K562 (cell line): ENCODE results near the gene IL12A. TPM values are rescaled to one million over a fixed set of nuclear protein-coding genes. Genes with fewer than 3 reads are reported as not detected.

ENCODE experiments used
- ATAC-seq: fragments of 200-7000 bp; cut with Tn5 transposase; 3 replicates; pipeline ENCODE4 v1.9.1; 2020; ENCODE audit warnings: moderate library complexity
- BruUV-seq: library from RNA; stranded (reverse); fragments of 400-500 nt; replicated peaks from 2 replicates; lab custom pipeline; 2021; lab: Mats Ljungman, UMichigan
- CTCF ChIA-PET: fragments of 300-600 bp; formaldehyde crosslinking; extraction: SDS; loops from one replicate; lab custom pipeline; 2021; ENCODE audit warnings: low intra/inter-chr PET ratio; lab: Yijun Ruan, JAX
- POLR2A ChIA-PET: fragments of 300-600, 350-650 bp; sonication (Branson Sonifier 250); formaldehyde crosslinking; extraction: SDS; loops from one replicate; lab custom pipeline; 2021; ENCODE audit warnings: antibody characterized with exemption, inconsistent platforms; lab: Yijun Ruan, JAX
- DNase-seq, 4 experiments: peaks; one replicate each; pipeline versions ENCODE4 v3.0.0 to v3.0.0-alpha.2; 2011 to 2018; ENCODE audit warnings: low spot score in 3 of 4, mixed read lengths in 3 of 4; ENCODE audit errors: extremely low read depth in 1 of 4
- FAIRE-seq: peaks from 2 replicates; lab custom pipeline; 2011; peaks lifted over from hg19 to GRCh38; lab: Jason Lieb, UNC
- H2AFZ ChIP-seq: 2 replicates; pipeline ENCODE4 v1.6.0; 2011; ENCODE audit warnings: low read depth, low read length, control low read depth, inconsistent platforms
- H3K27ac ChIP-seq: fragments of 200-600 bp; 3 replicates; pipeline ENCODE4 v1.8.0; 2011; ENCODE audit warnings: low read depth, mild to moderate bottlenecking, control low read depth, inconsistent platforms, low read length, moderate library complexity, mixed read lengths; ENCODE audit errors: extremely low read depth
- H3K27me3 ChIP-seq, 2 experiments: fragments of 300-600 bp in 1 of 2; 2 replicates in 1 of 2; 3 replicates in 1 of 2; pipeline versions ENCODE4 v1.6.0 to v1.8.0; 2011; ENCODE audit warnings: inconsistent platforms in 2 of 2, low read length in 2 of 2, mild to moderate bottlenecking in 1 of 2, mixed read lengths in 1 of 2, moderate library complexity in 1 of 2; ENCODE audit not compliant: control insufficient read depth in 2 of 2, insufficient read depth in 2 of 2
- H3K36me3 ChIP-seq: fragments of 300-600 bp; 3 replicates; pipeline ENCODE4 v1.8.0; 2011; ENCODE audit warnings: mild to moderate bottlenecking, low read length, inconsistent platforms; ENCODE audit not compliant: control insufficient read depth, insufficient read depth
- H3K4me1 ChIP-seq, 2 experiments: fragments of 200-600 bp in 1 of 2; replicated peaks in 1 of 2; 2 replicates in 1 of 2; 3 replicates in 1 of 2; pipeline versions ENCODE4 v1.5.1 to v1.8.0; 2011; ENCODE audit warnings: inconsistent platforms in 2 of 2, low read length in 2 of 2, mild to moderate bottlenecking in 1 of 2, mixed read lengths in 1 of 2, moderate library complexity in 1 of 2; ENCODE audit not compliant: control insufficient read depth in 2 of 2, insufficient read depth in 2 of 2
- H3K4me2 ChIP-seq: 2 replicates; pipeline ENCODE4 v1.6.1; 2011; ENCODE audit warnings: low read length, control low read depth, inconsistent platforms, mixed read lengths; ENCODE audit not compliant: insufficient read depth
- H3K4me3 ChIP-seq: fragments of 200-600 bp; sonication (generic), shearing (Covaris generic); 2 replicates; pipeline ENCODE4 v1.5.1; 2016; ENCODE audit warnings: control low read depth, inconsistent platforms
- H3K79me2 ChIP-seq: fragments of 200-600 bp; 3 replicates; pipeline ENCODE4 v1.8.0; 2011; ENCODE audit warnings: low read length, inconsistent platforms; ENCODE audit not compliant: control insufficient read depth, insufficient read depth
- H3K9ac ChIP-seq, 2 experiments: 2 replicates each; pipeline versions ENCODE4 v1.6.0 to v1.6.1; 2011; ENCODE audit warnings: low read depth in 2 of 2, low read length in 2 of 2, control low read depth in 1 of 2, inconsistent platforms in 1 of 2, mild to moderate bottlenecking in 1 of 2, mixed read lengths in 1 of 2; ENCODE audit not compliant: insufficient read depth in 1 of 2
- H3K9me1 ChIP-seq: one replicate; pipeline ENCODE4 v1.6.0; 2011; ENCODE audit warnings: inconsistent platforms, mild to moderate bottlenecking, low read length, moderate library complexity; ENCODE audit not compliant: control insufficient read depth, insufficient read depth
- H3K9me3 ChIP-seq: replicated peaks from 2 replicates; pipeline ENCODE4 v1.5.1; 2011; ENCODE audit warnings: low read depth, low read length, inconsistent platforms; ENCODE audit not compliant: control insufficient read depth, insufficient read depth
- H4K20me1 ChIP-seq: replicated peaks from 2 replicates; pipeline ENCODE4 v1.6.1; 2011; ENCODE audit warnings: low read length, inconsistent platforms, mixed read lengths; ENCODE audit not compliant: control insufficient read depth, insufficient read depth
- FOXA3 ChIP-seq, 2 experiments: fragments of 450-650 bp in 1 of 2; sonication (generic) in 1 of 2; formaldehyde crosslinking; IDR thresholded peaks in 1 of 2; conservative IDR thresholded peaks in 1 of 2; 2 replicates each; pipeline versions ENCODE4 v1.4.0 to v1.8.0; 2020 to 2022; ENCODE audit warnings: mild to moderate bottlenecking in 2 of 2, missing genetic modification reagents in 1 of 2
- PBX2 ChIP-seq, 2 experiments: IDR thresholded peaks in 1 of 2; conservative IDR thresholded peaks in 1 of 2; 2 replicates each; pipeline ENCODE4 v1.6.1; 2016; ENCODE audit warnings: low read depth in 2 of 2, mild to moderate bottlenecking in 1 of 2, missing compliant biosample characterization in 1 of 2, missing genetic modification characterization in 1 of 2, moderate library complexity in 1 of 2
- SIX5 ChIP-seq, 2 experiments: IDR thresholded peaks; 2 replicates each; pipeline ENCODE4 v1.6.1; 2011; ENCODE audit warnings: low read length in 2 of 2, borderline replicate concordance in 1 of 2, low read depth in 1 of 2, mild to moderate bottlenecking in 1 of 2, moderate library complexity in 1 of 2; ENCODE audit not compliant: insufficient read depth in 1 of 2
- SLC30A9 ChIP-seq: fragments of 250-450 bp; sonication (Bioruptor Pico); IDR thresholded peaks from 2 replicates; pipeline ENCODE4 v1.8.0; 2022; ENCODE audit warnings: mild to moderate bottlenecking, moderate library complexity
- SP1 ChIP-seq: sonication (generic); formaldehyde crosslinking; IDR thresholded peaks from 2 replicates; pipeline ENCODE4 v1.8.1; 2022; ENCODE audit warnings: mild to moderate bottlenecking, missing genetic modification reagents
- WGBS: fragments of 100-300 bp; shearing (Covaris generic); methylation state at CpG from one replicate; pipeline ENCODE4 v1.1.6; 2016; ENCODE audit warnings: low coverage, mixed read lengths; ENCODE audit not compliant: insufficient coverage; ENCODE audit errors: missing lambda C conversion rate; 5-methylcytosine and 5-hydroxymethylcytosine counted together
- in situ Hi-C: fragments of 300-500 bp; cut with MboI; formaldehyde crosslinking; loops from 4 replicates; pipeline ENCODE4 v1.15.0; 2018; ENCODE audit warnings: inconsistent platforms, mixed read lengths
- intact Hi-C: fragments of 100-400 bp; cut with micrococcal nuclease; formaldehyde crosslinking; loops from 2 replicates; pipeline ENCODE4 v1.14.2; 2022
- polyA plus RNA-seq, 8 experiments: library from polyadenylated mRNA; depleted of rRNA in 4 of 8; stranded (reverse) in 5 of 8; unstranded in 3 of 8; fragments of >200 nt; fragmentation: Nextera tagmentation in 2 of 8; fragmentation: Illumina TruSeq in 1 of 8; extraction: Ambion mirVana in 2 of 8; extraction: Trizol in 1 of 8; gene quantifications; 2 replicates each; pipeline versions ENCODE4 v1.2.1 to v1.2.3, GENCODE V29; 2011 to 2014; ENCODE audit warnings: inconsistent platforms in 1 of 8, missing spikeins in 1 of 8
- total RNA-seq, 7 experiments: library from RNA; depleted of rRNA in 6 of 7; stranded (reverse); fragments of >200 nt in 6 of 7; fragmentation: Illumina TruSeq in 2 of 7; extraction: Trizol in 2 of 7; gene quantifications; 2 replicates each; pipeline versions ENCODE4 v1.2.1 to v1.2.3, GENCODE V29; 2011 to 2021; ENCODE audit warnings: low replicate concordance in 1 of 7
- TF ChIP-seq, protein P1 (sequence below), 3 experiments: IDR thresholded peaks in 2 of 3; conservative IDR thresholded peaks in 1 of 3; 2 replicates each; pipeline ENCODE4 v1.5.1; 2011 to 2012; ENCODE audit warnings: low read length in 3 of 3, mild to moderate bottlenecking in 3 of 3, control low read depth in 2 of 3, improper control_type of control experiment in 1 of 3, inconsistent platforms in 1 of 3, low read depth in 1 of 3, mixed read lengths in 1 of 3, moderate library complexity in 1 of 3; ENCODE audit not compliant: insufficient read depth in 2 of 3
- TF ChIP-seq, protein P2 (sequence below): fragments of 250-450 bp; sonication (Bioruptor Pico); IDR thresholded peaks from 2 replicates; pipeline ENCODE4 v1.8.0; 2022; ENCODE audit warnings: inconsistent platforms
- TF ChIP-seq, protein P3 (sequence below), 2 experiments: fragments of 450-650 bp in 1 of 2; IDR thresholded peaks; 2 replicates each; pipeline ENCODE4 v1.6.1; 2011 to 2017; ENCODE audit warnings: low read depth in 2 of 2, antibody characterized with exemption in 1 of 2, borderline replicate concordance in 1 of 2, low read length in 1 of 2, mild to moderate bottlenecking in 1 of 2, mixed read lengths in 1 of 2; ENCODE audit not compliant: control insufficient read depth in 1 of 2

Gene IL12A
- total and polyA plus RNA-seq, 9 of the 15 experiments (the other 6 are each of a cell fraction or from before 2014, with no cell fraction given): not detected

DNA sequence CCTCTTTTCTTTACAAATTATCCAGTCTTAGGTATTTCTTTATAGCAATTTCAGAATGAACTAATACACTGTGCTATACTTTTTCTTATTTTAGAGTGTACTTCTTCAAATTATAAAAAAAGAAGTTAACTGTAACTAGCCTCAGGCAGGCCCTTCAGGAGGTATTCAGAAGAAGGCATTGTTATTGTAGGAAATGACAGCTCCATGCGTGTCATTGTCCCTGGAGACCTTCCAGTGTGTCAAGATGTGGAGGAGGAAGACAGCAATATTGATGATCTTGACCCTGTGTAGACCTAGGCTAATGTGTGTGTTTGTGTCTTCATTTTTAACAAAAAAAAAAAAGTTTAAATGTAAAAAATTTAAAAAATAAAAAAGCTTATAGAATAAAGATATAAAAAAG, 55.5 kb downstream of the IL12A start:
- POLR2A ChIA-PET: no interaction called here
- H3K36me3 ChIP-seq: no peaks in the 10 kb centered on the region
- H3K9ac ChIP-seq: no peak overlapping the region
- TF ChIP-seq, protein P1, sequence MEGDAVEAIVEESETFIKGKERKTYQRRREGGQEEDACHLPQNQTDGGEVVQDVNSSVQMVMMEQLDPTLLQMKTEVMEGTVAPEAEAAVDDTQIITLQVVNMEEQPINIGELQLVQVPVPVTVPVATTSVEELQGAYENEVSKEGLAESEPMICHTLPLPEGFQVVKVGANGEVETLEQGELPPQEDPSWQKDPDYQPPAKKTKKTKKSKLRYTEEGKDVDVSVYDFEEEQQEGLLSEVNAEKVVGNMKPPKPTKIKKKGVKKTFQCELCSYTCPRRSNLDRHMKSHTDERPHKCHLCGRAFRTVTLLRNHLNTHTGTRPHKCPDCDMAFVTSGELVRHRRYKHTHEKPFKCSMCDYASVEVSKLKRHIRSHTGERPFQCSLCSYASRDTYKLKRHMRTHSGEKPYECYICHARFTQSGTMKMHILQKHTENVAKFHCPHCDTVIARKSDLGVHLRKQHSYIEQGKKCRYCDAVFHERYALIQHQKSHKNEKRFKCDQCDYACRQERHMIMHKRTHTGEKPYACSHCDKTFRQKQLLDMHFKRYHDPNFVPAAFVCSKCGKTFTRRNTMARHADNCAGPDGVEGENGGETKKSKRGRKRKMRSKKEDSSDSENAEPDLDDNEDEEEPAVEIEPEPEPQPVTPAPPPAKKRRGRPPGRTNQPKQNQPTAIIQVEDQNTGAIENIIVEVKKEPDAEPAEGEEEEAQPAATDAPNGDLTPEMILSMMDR (IDR thresholded peaks at IDR 0.05 in 2 of 3, conservative IDR thresholded peaks at IDR 0.05 in 1 of 3; ENCODE audit: insufficient read depth in 2 of 3, low read depth in 1 of 3, low read length in 3 of 3): no peak
- TF ChIP-seq, protein P2, sequence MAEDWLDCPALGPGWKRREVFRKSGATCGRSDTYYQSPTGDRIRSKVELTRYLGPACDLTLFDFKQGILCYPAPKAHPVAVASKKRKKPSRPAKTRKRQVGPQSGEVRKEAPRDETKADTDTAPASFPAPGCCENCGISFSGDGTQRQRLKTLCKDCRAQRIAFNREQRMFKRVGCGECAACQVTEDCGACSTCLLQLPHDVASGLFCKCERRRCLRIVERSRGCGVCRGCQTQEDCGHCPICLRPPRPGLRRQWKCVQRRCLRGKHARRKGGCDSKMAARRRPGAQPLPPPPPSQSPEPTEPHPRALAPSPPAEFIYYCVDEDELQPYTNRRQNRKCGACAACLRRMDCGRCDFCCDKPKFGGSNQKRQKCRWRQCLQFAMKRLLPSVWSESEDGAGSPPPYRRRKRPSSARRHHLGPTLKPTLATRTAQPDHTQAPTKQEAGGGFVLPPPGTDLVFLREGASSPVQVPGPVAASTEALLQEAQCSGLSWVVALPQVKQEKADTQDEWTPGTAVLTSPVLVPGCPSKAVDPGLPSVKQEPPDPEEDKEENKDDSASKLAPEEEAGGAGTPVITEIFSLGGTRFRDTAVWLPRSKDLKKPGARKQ: no peak
- TF ChIP-seq FOXA3 (CRISPR knock-in tag; conservative IDR thresholded peaks at IDR 0.05 in 1 of 2, IDR thresholded peaks at IDR 0.05 in 1 of 2) (no peak), PBX2 (CRISPR knock-in tag; IDR thresholded peaks at IDR 0.05; ENCODE audit: low read depth) (no peak), PBX2 (tag; conservative IDR thresholded peaks at IDR 0.05; ENCODE audit: low read depth) (0 out of 2 replicates have a peak, but pooled peaks have one; percentile 31), SIX5 (IDR thresholded peaks at IDR 0.05; ENCODE audit: borderline replicate concordance in 1 of 2, insufficient read depth in 1 of 2, low read depth in 1 of 2, low read length in 2 of 2) (no peak), SP1 (CRISPR knock-in tag) (no peak), SLC30A9 (CRISPR knock-in tag) (no peak)
- TF ChIP-seq, protein P3, sequence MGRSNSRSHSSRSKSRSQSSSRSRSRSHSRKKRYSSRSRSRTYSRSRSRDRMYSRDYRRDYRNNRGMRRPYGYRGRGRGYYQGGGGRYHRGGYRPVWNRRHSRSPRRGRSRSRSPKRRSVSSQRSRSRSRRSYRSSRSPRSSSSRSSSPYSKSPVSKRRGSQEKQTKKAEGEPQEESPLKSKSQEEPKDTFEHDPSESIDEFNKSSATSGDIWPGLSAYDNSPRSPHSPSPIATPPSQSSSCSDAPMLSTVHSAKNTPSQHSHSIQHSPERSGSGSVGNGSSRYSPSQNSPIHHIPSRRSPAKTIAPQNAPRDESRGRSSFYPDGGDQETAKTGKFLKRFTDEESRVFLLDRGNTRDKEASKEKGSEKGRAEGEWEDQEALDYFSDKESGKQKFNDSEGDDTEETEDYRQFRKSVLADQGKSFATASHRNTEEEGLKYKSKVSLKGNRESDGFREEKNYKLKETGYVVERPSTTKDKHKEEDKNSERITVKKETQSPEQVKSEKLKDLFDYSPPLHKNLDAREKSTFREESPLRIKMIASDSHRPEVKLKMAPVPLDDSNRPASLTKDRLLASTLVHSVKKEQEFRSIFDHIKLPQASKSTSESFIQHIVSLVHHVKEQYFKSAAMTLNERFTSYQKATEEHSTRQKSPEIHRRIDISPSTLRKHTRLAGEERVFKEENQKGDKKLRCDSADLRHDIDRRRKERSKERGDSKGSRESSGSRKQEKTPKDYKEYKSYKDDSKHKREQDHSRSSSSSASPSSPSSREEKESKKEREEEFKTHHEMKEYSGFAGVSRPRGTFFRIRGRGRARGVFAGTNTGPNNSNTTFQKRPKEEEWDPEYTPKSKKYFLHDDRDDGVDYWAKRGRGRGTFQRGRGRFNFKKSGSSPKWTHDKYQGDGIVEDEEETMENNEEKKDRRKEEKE (IDR thresholded peaks at IDR 0.05; ENCODE audit: borderline replicate concordance in 1 of 2, control insufficient read depth in 1 of 2, low read depth in 2 of 2, low read length in 1 of 2): no peak
- ATAC-seq: no peak
- FAIRE-seq: no peak
- intact Hi-C loops (no loop called here), in situ Hi-C loops (no loop called here)
- no peak overlapping the region for H3K4me3 ChIP-seq
- DNase-seq: no peak
- 0% methylated on average over 1 of the region's 1 CpG for WGBS
- no peak overlapping the region for H3K4me2 ChIP-seq
- no peak overlapping the region for H3K27ac ChIP-seq
- H3K79me2 ChIP-seq: no peaks in the 10 kb centered on the region
- no TSS peak for BruUV-seq
- no peaks in the 10 kb centered on the region; a peak in 1 of 5 replicates for H3K4me1 ChIP-seq
- no peaks in the 10 kb centered on the region for H3K9me1 ChIP-seq
- H3K27me3 ChIP-seq: peaks cover 0 to 4% of the 10 kb centered on the region in 2 experiments; a peak in 3 of 5 replicates
- no peaks in the 10 kb centered on the region for H3K9me3 ChIP-seq
- H2AFZ ChIP-seq: no peak overlapping the region
- CTCF ChIA-PET: no interaction called here
- no peaks in the 10 kb centered on the region for H4K20me1 ChIP-seq
